Astrocyte (in vitro differentiated cells and primary cell): ENCODE data around the gene EYA2. TPM values are rescaled to one million over a fixed set of nuclear protein-coding genes. Genes with fewer than 3 reads are reported as not detected.

Experiments used
- DNase-seq: peaks from one replicate; pipeline ENCODE4 v3.0.0-alpha.2; 2010; ENCODE audit warnings: low read depth
- FAIRE-seq: peaks from 2 replicates; lab custom pipeline; 2011; peaks lifted over from hg19 to GRCh38; lab: Jason Lieb, UNC
- H2AFZ ChIP-seq: 2 replicates; pipeline ENCODE4 v1.6.0; 2012; ENCODE audit warnings: low read depth, low read length, inconsistent platforms
- H3K27ac ChIP-seq: 2 replicates; pipeline ENCODE4 v1.5.1; 2011; ENCODE audit warnings: low read depth, low read length, inconsistent platforms
- H3K27me3 ChIP-seq: 2 replicates; pipeline ENCODE4 v1.6.0; 2011; ENCODE audit warnings: low read length, inconsistent platforms; ENCODE audit not compliant: insufficient read depth
- H3K36me3 ChIP-seq: 2 replicates; pipeline ENCODE4 v1.5.1; 2011; ENCODE audit warnings: low read length, inconsistent platforms; ENCODE audit not compliant: insufficient read depth
- H3K4me1 ChIP-seq: 2 replicates; pipeline ENCODE4 v1.5.1; 2011; ENCODE audit warnings: low read length, inconsistent platforms; ENCODE audit not compliant: insufficient read depth
- H3K4me2 ChIP-seq: 2 replicates; pipeline ENCODE4 v1.6.0; 2012; ENCODE audit warnings: low read length, inconsistent platforms
- H3K4me3 ChIP-seq: 2 replicates; pipeline ENCODE4 v1.5.1; 2011; ENCODE audit warnings: low read depth, mild to moderate bottlenecking, low read length, inconsistent platforms; ENCODE audit not compliant: insufficient read depth
- H3K79me2 ChIP-seq: 2 replicates; pipeline ENCODE4 v1.6.0; 2012; ENCODE audit warnings: mild to moderate bottlenecking, low read length, inconsistent platforms; ENCODE audit not compliant: insufficient read depth
- H3K9ac ChIP-seq: 2 replicates; pipeline ENCODE4 v1.6.0; 2012; ENCODE audit warnings: mild to moderate bottlenecking, low read length, inconsistent platforms
- H3K9me3 ChIP-seq: 2 replicates; pipeline ENCODE4 v1.5.1; 2012; ENCODE audit warnings: low read depth, mild to moderate bottlenecking, low read length, inconsistent platforms; ENCODE audit not compliant: insufficient read depth
- H4K20me1 ChIP-seq: 2 replicates; pipeline ENCODE4 v1.6.0; 2012; ENCODE audit warnings: low read length, inconsistent platforms; ENCODE audit not compliant: insufficient read depth
- H3K27ac Mint-ChIP-seq: one replicate; pipeline ENCODE4 v1.8.0; 2021; ENCODE audit warnings: mild to moderate bottlenecking, mixed read lengths; ENCODE audit not compliant: unreplicated experiment
- H3K27me3 Mint-ChIP-seq: one replicate; pipeline ENCODE4 v1.8.0; 2021; ENCODE audit warnings: low read depth, mixed read lengths; ENCODE audit not compliant: unreplicated experiment
- H3K36me3 Mint-ChIP-seq: one replicate; pipeline ENCODE4 v1.8.0; 2021; ENCODE audit warnings: low read depth, mixed read lengths; ENCODE audit not compliant: unreplicated experiment
- H3K4me1 Mint-ChIP-seq: one replicate; pipeline ENCODE4 v1.8.0; 2021; ENCODE audit warnings: low read depth, mixed read lengths; ENCODE audit not compliant: unreplicated experiment
- H3K4me3 Mint-ChIP-seq: one replicate; pipeline ENCODE4 v1.8.0; 2021; ENCODE audit warnings: mild to moderate bottlenecking, moderate library complexity, mixed read lengths; ENCODE audit not compliant: unreplicated experiment
- H3K9me3 Mint-ChIP-seq: one replicate; pipeline ENCODE4 v1.8.0; 2021; ENCODE audit warnings: mild to moderate bottlenecking, mixed read lengths; ENCODE audit not compliant: unreplicated experiment
- EZH2 ChIP-seq: IDR thresholded peaks from 2 replicates; pipeline ENCODE4 v1.6.1; 2012; ENCODE audit warnings: mild to moderate bottlenecking, low read length, inconsistent platforms; ENCODE audit not compliant: insufficient read depth
- total RNA-seq: library from RNA; stranded (reverse); gene quantifications from 2 replicates; pipeline ENCODE4 v1.2.1, GENCODE V29; 2021
- TF ChIP-seq, protein P1 (sequence below): IDR thresholded peaks from 2 replicates; pipeline ENCODE4 v1.5.1; 2011; ENCODE audit warnings: low read depth, mild to moderate bottlenecking, inconsistent platforms, low read length, moderate library complexity; ENCODE audit not compliant: insufficient read depth

The EYA2 gene
- total RNA-seq, 1 donor from 2014 or later = 1.5 TPM

DNA sequence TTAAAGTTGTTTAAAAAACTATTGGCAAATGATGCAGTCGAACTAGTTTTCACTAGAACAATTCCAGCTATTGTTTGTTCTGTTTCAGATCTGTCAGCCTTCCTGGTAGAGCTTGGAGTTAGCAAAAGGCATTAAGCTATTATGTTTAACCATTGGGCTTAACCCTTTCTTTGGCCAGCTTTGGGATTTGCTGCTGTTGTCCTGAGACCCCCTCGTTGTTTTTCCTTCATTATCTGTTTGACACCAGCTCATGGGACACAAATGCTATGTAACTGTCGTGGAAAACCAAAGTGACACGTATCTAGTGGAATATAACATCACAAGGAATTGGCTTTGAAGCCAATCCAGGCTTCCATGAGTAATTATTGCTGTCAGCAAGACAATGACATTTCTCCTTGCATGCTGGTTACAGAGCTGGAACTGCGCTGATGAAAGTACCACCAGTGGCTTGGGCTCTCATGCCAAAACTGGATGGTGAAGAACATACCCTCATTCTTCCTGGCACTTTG, 96.0 kb downstream of the EYA2 start:
- H3K9me3 Mint-ChIP-seq = peaks cover 3% of the 10 kb centered on the region
- Histone ChIP-seq H3K4me3 (no peak overlapping the region), H3K36me3 (no peaks in the 10 kb centered on the region), H3K27me3 (peaks cover 38% of the 10 kb centered on the region), H3K4me1 (no peaks in the 10 kb centered on the region), H3K9me3 (no peaks in the 10 kb centered on the region), H3K27ac (no peak overlapping the region), H3K4me2 (no peak overlapping the region), H4K20me1 (no peaks in the 10 kb centered on the region), H2AFZ (no peak overlapping the region), H3K79me2 (no peaks in the 10 kb centered on the region), H3K9ac (no peak overlapping the region)
- no peaks in the 10 kb centered on the region for H3K36me3 Mint-ChIP-seq
- TF ChIP-seq, protein P1, sequence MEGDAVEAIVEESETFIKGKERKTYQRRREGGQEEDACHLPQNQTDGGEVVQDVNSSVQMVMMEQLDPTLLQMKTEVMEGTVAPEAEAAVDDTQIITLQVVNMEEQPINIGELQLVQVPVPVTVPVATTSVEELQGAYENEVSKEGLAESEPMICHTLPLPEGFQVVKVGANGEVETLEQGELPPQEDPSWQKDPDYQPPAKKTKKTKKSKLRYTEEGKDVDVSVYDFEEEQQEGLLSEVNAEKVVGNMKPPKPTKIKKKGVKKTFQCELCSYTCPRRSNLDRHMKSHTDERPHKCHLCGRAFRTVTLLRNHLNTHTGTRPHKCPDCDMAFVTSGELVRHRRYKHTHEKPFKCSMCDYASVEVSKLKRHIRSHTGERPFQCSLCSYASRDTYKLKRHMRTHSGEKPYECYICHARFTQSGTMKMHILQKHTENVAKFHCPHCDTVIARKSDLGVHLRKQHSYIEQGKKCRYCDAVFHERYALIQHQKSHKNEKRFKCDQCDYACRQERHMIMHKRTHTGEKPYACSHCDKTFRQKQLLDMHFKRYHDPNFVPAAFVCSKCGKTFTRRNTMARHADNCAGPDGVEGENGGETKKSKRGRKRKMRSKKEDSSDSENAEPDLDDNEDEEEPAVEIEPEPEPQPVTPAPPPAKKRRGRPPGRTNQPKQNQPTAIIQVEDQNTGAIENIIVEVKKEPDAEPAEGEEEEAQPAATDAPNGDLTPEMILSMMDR = no peak
- no peak for TF ChIP-seq EZH2
- DNase-seq = no peak
- no peak overlapping the region for H3K4me3 Mint-ChIP-seq
- H3K4me1 Mint-ChIP-seq = no peaks in the 10 kb centered on the region
- peaks cover 17% of the 10 kb centered on the region for H3K27me3 Mint-ChIP-seq
- FAIRE-seq = no peak
- no peak overlapping the region for H3K27ac Mint-ChIP-seq

DNA sequence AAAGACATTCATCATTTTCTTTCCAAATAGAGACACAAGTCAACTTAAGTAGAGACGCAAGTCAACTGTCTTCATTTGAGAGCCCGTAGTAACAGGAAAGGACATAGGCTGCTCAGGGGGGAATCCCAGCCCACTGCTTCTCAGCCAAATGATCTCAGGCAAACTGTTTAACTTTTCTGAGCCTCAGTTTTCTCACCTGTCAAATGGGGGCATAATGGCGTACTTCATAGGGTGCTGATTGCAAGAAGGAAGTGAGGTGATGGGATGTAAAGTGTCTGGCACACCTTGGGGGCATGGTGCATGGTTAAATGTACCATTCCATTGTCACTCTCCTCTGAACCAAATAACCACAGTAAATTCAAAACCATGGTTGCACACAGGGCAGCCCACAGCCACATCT, 96.5 kb downstream of the EYA2 start:
- no peaks in the 10 kb centered on the region for H3K36me3 ChIP-seq
- FAIRE-seq (no peak), DNase-seq (no peak)
- peaks cover 3% of the 10 kb centered on the region for H3K9me3 Mint-ChIP-seq
- H3K9me3 ChIP-seq = no peaks in the 10 kb centered on the region
- no peaks in the 10 kb centered on the region for H4K20me1 ChIP-seq
- H3K27ac Mint-ChIP-seq = no peak overlapping the region
- H3K9ac ChIP-seq = no peak overlapping the region
- H3K4me1 Mint-ChIP-seq = no peaks in the 10 kb centered on the region
- H3K4me2 ChIP-seq = no peak overlapping the region
- H3K36me3 Mint-ChIP-seq = no peaks in the 10 kb centered on the region
- no peaks in the 10 kb centered on the region for H3K79me2 ChIP-seq
- no peak overlapping the region for H2AFZ ChIP-seq
- no peaks in the 10 kb centered on the region for H3K4me1 ChIP-seq
- H3K4me3 ChIP-seq = no peak overlapping the region
- H3K27me3 Mint-ChIP-seq = peaks cover 18% of the 10 kb centered on the region
- peaks cover 38% of the 10 kb centered on the region for H3K27me3 ChIP-seq
- H3K27ac ChIP-seq = no peak overlapping the region
- H3K4me3 Mint-ChIP-seq = no peak overlapping the region
- TF ChIP-seq, protein P1 = no peak
- no peak for TF ChIP-seq EZH2

DNA sequence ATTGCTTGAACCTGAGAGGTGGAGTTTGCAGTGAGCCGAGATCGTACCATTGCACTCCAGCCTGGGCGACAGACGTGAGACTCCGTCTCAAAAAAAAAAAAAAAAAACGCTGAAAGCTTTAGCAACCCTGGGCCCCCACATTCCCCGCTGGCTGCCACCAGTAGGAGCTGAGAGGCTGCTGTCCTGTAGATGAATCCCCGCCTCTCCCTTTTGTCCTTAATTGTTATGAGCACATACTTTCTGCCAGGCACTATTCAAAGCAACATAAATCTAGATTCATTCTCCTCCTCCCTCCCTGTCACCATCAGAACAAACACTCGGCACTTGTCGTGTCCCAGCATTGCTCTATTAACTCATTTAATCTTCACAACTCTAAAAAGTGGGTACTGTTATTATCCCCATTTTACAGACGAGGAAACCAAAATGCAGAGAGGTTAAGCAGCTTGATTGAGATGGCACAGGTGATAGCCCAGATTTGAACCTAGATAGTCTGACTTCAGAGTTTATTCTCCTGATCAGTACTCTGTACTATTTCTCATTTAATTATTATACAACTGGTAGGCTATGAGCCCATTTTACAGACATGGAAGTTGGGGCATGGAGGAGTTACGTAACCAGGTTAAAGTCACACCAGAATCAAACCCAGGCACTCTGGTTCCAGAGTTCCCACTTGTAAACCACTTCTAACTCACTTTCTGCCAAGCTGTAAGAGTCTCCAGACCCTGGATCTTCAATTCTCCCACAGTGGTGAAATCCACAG, 97.4 kb downstream of the EYA2 start:
- no peaks in the 10 kb centered on the region for H3K36me3 Mint-ChIP-seq
- Histone ChIP-seq H2AFZ (no peak overlapping the region), H3K4me3 (no peak overlapping the region), H3K36me3 (no peaks in the 10 kb centered on the region), H3K4me2 (no peak overlapping the region), H3K27ac (no peak overlapping the region), H4K20me1 (no peaks in the 10 kb centered on the region), H3K27me3 (peaks cover 38% of the 10 kb centered on the region), H3K4me1 (no peaks in the 10 kb centered on the region), H3K79me2 (no peaks in the 10 kb centered on the region), H3K9me3 (no peaks in the 10 kb centered on the region), H3K9ac (no peak overlapping the region)
- FAIRE-seq (no peak), DNase-seq (no peak)
- no peak for TF ChIP-seq EZH2
- TF ChIP-seq, protein P1 = no peak
- no peaks in the 10 kb centered on the region for H3K4me1 Mint-ChIP-seq
- H3K9me3 Mint-ChIP-seq = peaks cover 4% of the 10 kb centered on the region
- peaks cover 22% of the 10 kb centered on the region for H3K27me3 Mint-ChIP-seq
- no peak overlapping the region for H3K4me3 Mint-ChIP-seq
- H3K27ac Mint-ChIP-seq = no peak overlapping the region
